Right atrium auricular region (tissue), 2 donors: ENCODE data around the gene LRCH2. TPM values are rescaled to one million over a fixed set of nuclear protein-coding genes. Genes with fewer than 3 reads are reported as not detected.

Source experiments
- DNase-seq: peaks from one replicate; pipeline ENCODE4 v3.0.0-alpha.2; 2019; ENCODE audit warnings: low spot score
- H3K27ac ChIP-seq, 2 donors: fragments of 200-600 bp; sonication (generic); 1 replicate in 1 of 2; 2 replicates in 1 of 2; pipeline ENCODE4 v1.5.1; 2016 to 2019
- H3K27me3 ChIP-seq, 2 donors: fragments of 200-600 bp; sonication (generic); one replicate each; pipeline versions ENCODE4 v1.5.1 to v1.6.0; 2017 to 2019
- H3K36me3 ChIP-seq: fragments of 200-600 bp; sonication (generic); one replicate; pipeline ENCODE4 v1.5.1; 2016
- H3K4me1 ChIP-seq, 2 donors: fragments of 200-600 bp; sonication (generic); one replicate each; pipeline versions ENCODE4 v1.5.1 to v1.6.0; 2017 to 2019
- H3K4me3 ChIP-seq, 2 donors: fragments of 200-600 bp; sonication (generic); 1 replicate in 1 of 2; 2 replicates in 1 of 2; pipeline ENCODE4 v1.5.1; 2017 to 2019; ENCODE audit warnings: mild to moderate bottlenecking in 1 of 2, moderate library complexity in 1 of 2
- H3K9me3 ChIP-seq, 2 donors: fragments of 200-600 bp; sonication (generic); one replicate each; pipeline ENCODE4 v1.5.1; 2019
- CTCF ChIP-seq, 2 donors: fragments of 200-600 bp; sonication (generic); IDR thresholded peaks; one replicate each; pipeline ENCODE4 v1.5.1; 2019; ENCODE audit warnings: antibody characterized with exemption in 2 of 2
- total RNA-seq, 2 donors: library from RNA; depleted of rRNA; stranded (reverse); fragments of >200 nt; gene quantifications; one replicate each; pipeline ENCODE4 v1.1.0, GENCODE V29; 2016

The LRCH2 gene
- 1 to 10 TPM; 4.9 to 6.0 TPM for total RNA-seq

- Histone ChIP-seq H3K27ac (peak within 1 kb of the TSS; percentile 78 to 80), H3K4me3 (peak within 1 kb of the TSS; percentile 64 to 67), H3K9me3 (no peaks in the 10 kb centered on the region), H3K27me3 (no peaks in the 10 kb centered on the region), H3K4me1 (no peaks in the 10 kb centered on the region), H3K36me3 (no peaks in the 10 kb centered on the region)
- no peak for TF ChIP-seq CTCF (IDR thresholded peaks at IDR 0.05)
- DNase-seq, result no peak
These were observed at the start of gene LRCH2 for GRCh38 chrX:115233497-115234455. Gene LRCH2 (minus strand): TSS chrX:115234096. CDS start chrX:115234041, 55 bp downstream.

GRCh38 chrX:115269051-115269683 is 35.3 kb upstream of the LRCH2 start:
- no peak for TF ChIP-seq CTCF (IDR thresholded peaks at IDR 0.05)
- Histone ChIP-seq H3K36me3 (no peaks in the 10 kb centered on the region), H3K9me3 (no peaks in the 10 kb centered on the region), H3K27me3 (no peaks in the 10 kb centered on the region), H3K27ac (no peak overlapping the region), H3K4me1 (no peaks in the 10 kb centered on the region), H3K4me3 (no peak overlapping the region)
- DNase-seq, result no peak

DNA sequence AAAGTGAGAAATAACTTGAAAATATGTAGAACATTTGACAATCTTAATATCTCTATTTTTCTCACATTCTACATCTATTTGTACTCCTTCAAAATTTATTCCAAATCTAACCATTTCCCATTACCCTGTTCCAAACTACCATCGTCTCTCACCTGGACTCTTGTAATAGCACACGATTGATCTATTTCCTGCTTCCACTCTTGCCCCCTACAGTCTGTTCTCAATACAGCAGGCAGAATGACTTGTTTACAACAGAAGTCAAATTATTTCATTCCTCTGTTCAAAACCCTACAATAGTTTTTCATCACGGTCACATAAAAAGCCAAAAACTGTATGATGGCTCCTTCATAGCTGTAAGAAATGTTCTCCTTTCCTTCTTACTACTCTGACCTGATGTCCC is 34.5 kb upstream of the LRCH2 start:
- Histone ChIP-seq H3K27me3 (no peaks in the 10 kb centered on the region), H3K4me3 (no peak overlapping the region), H3K9me3 (no peaks in the 10 kb centered on the region), H3K27ac (no peak overlapping the region), H3K4me1 (no peaks in the 10 kb centered on the region), H3K36me3 (no peaks in the 10 kb centered on the region)
- DNase-seq, result no peak
- peak in 1 of 2 donors; percentile 34 for TF ChIP-seq CTCF (IDR thresholded peaks at IDR 0.05)

- no peaks in the 10 kb centered on the region for H3K4me1 ChIP-seq
- no peaks in the 10 kb centered on the region for H3K9me3 ChIP-seq
- H3K27ac ChIP-seq, result no peak overlapping the region
- no peak overlapping the region for H3K4me3 ChIP-seq
- H3K27me3 ChIP-seq, result no peaks in the 10 kb centered on the region
- DNase-seq, result no peak
- no peak for TF ChIP-seq CTCF (IDR thresholded peaks at IDR 0.05)
- H3K36me3 ChIP-seq, result no peaks in the 10 kb centered on the region
These were observed 32.4 kb upstream of the LRCH2 start for GRCh38 chrX:115266300-115266699.

DNA sequence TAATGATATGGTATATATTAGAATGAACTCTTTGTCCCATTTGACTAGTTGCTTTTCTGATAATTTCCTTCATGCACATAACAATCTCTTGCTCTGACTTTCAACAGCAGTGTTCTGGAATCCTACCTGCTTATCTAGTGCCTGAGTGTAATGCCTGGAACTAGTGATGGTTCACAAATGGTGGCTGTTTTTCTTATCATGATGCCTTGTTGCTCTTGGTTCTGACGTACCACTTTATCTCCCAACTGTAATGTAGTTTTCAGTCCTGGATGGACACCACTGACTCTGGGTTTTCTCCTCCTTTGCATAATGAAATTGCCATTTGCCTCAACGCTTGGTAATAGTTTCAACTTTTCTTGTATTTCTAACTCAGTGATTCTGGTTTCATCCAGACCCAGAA is 30.1 kb upstream of the LRCH2 start:
- Histone ChIP-seq H3K4me3 (no peak overlapping the region), H3K27me3 (no peaks in the 10 kb centered on the region), H3K27ac (no peak overlapping the region), H3K4me1 (no peaks in the 10 kb centered on the region), H3K9me3 (no peaks in the 10 kb centered on the region), H3K36me3 (no peaks in the 10 kb centered on the region)
- no peak for TF ChIP-seq CTCF (IDR thresholded peaks at IDR 0.05)
- DNase-seq, result no peak
